ENCODE results near the gene RNF212.

DNA sequence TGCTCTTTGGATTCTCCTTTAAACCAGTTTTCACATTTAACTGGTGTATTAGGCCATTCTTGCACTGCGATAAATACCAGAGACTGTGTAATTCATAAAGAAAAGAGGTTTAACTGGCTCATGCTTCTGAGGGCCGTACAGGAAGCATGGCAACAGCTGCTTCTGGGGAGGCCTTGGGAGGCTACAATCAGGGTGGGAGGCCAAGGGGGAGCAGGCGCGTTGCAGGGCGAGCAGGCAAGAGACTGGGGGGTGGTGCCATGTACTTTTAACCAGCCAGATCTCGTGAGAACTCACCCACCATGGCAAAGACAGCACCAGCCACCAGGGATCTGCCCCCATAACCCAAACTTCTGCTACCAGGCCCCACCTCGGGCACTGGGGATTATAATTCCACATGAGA, 38.1 kb downstream of the RNF212 start:
- TF ChIP-seq EZH2 (IDR thresholded peaks at IDR 0.05; ENCODE audit: low read length, unreplicated experiment): no peak
- TF ChIP-seq, protein P1, sequence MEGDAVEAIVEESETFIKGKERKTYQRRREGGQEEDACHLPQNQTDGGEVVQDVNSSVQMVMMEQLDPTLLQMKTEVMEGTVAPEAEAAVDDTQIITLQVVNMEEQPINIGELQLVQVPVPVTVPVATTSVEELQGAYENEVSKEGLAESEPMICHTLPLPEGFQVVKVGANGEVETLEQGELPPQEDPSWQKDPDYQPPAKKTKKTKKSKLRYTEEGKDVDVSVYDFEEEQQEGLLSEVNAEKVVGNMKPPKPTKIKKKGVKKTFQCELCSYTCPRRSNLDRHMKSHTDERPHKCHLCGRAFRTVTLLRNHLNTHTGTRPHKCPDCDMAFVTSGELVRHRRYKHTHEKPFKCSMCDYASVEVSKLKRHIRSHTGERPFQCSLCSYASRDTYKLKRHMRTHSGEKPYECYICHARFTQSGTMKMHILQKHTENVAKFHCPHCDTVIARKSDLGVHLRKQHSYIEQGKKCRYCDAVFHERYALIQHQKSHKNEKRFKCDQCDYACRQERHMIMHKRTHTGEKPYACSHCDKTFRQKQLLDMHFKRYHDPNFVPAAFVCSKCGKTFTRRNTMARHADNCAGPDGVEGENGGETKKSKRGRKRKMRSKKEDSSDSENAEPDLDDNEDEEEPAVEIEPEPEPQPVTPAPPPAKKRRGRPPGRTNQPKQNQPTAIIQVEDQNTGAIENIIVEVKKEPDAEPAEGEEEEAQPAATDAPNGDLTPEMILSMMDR (conservative IDR thresholded peaks at IDR 0.05; ENCODE audit: low read depth, low read length): no peak
- no peak for TF ChIP-seq EZH2phosphoT487 (IDR thresholded peaks at IDR 0.05; ENCODE audit: borderline replicate concordance, low read length)
